Testis (tissue), 3 donors: Measurements from ENCODE around the gene STK17B. TPM values are rescaled to one million over a fixed set of nuclear protein-coding genes. Genes with fewer than 3 reads are reported as not detected.
"Not testable (repeated sequence)": the region's sequence is repeated elsewhere in the genome, so short reads cannot be mapped to it uniquely, and the experiment has no call there.

Experiments
- DNase-seq: peaks from one replicate; pipeline ENCODE4 v3.0.0-alpha.2; 2019
- H3K27ac ChIP-seq, 2 donors: fragments of 200-600 bp; sonication (generic); one replicate each; pipeline ENCODE4 v1.5.1; 2019
- H3K27me3 ChIP-seq: fragments of 200-600 bp; sonication (generic); one replicate; pipeline ENCODE4 v1.5.1; 2019
- H3K36me3 ChIP-seq: fragments of 200-600 bp; sonication (generic); one replicate; pipeline ENCODE4 v1.5.1; 2017; ENCODE audit warnings: low read depth; ENCODE audit errors: missing control alignments
- H3K4me1 ChIP-seq: fragments of 200-600 bp; sonication (generic); one replicate; pipeline ENCODE4 v1.5.1; 2019
- H3K4me3 ChIP-seq, 2 donors: fragments of 200-600 bp; sonication (generic); one replicate each; pipeline ENCODE4 v1.5.1; 2017 to 2019
- H3K9me3 ChIP-seq: fragments of 200-600 bp; sonication (generic); one replicate; pipeline ENCODE4 v1.5.1; 2017
- CTCF ChIP-seq, 3 experiments: fragments of 450-650 bp in 2 of 3; fragments of 200-600 bp in 1 of 3; sonication (generic) in 1 of 3; IDR thresholded peaks; one replicate each; pipeline ENCODE4 v1.5.1; 2016 to 2019; ENCODE audit warnings: antibody characterized with exemption in 3 of 3, mild to moderate bottlenecking in 2 of 3, moderate library complexity in 1 of 3
- POLR2A ChIP-seq: fragments of 450-650 bp; IDR thresholded peaks from one replicate; pipeline ENCODE4 v1.6.1; 2017; ENCODE audit warnings: antibody characterized with exemption, mild to moderate bottlenecking, moderate library complexity
- WGBS, 2 donors: methylation state at CpG; one replicate each; pipeline ENCODE4 v1.1.5; 2018; 5-methylcytosine and 5-hydroxymethylcytosine counted together
- intact Hi-C: fragments of 100-400 bp; cut with DNase I; formaldehyde crosslinking; loops from one replicate; pipeline ENCODE4 v1.15.1; 2023; ENCODE audit warnings: low total_unique reads
- polyA plus RNA-seq: library from polyadenylated mRNA; stranded (reverse); fragments of 350-450 nt; fragmentation: Illumina TruSeq; extraction: RNeasy Lipid Tissue Mini Kit (QIAGEN cat#74804); gene quantifications from one replicate; pipeline ENCODE4 v1.2.3, GENCODE V29; 2014; ENCODE audit warnings: low read depth, low replicate concordance; ENCODE audit not compliant: insufficient read depth
- total RNA-seq, 2 donors: library from RNA; depleted of rRNA; stranded (reverse); fragments of >200 nt; gene quantifications; one replicate each; pipeline ENCODE4 v1.2.3, GENCODE V29; 2016

Gene STK17B
- total and polyA plus RNA-seq, 3 donors from 2014 or later, result 10.4 to 18.1 (median 10.6) TPM

GRCh38 chr2:196097864-196098660, 73.3 kb downstream of the STK17B start:
- intact Hi-C loops, result no loop called here
- no peaks in the 10 kb centered on the region for H3K9me3 ChIP-seq
- H3K27me3 ChIP-seq, result no peaks in the 10 kb centered on the region
- no peaks in the 10 kb centered on the region for H3K4me1 ChIP-seq
- no peak for TF ChIP-seq POLR2A
- no peak for TF ChIP-seq CTCF (IDR thresholded peaks at IDR 0.05)
- DNase-seq, result no peak
- H3K36me3 ChIP-seq, result no peaks in the 10 kb centered on the region
- 83 to 87% methylated on average over 6 of the region's 6 CpGs for WGBS, 2 donors
- no peak overlapping the region for H3K4me3 ChIP-seq
- no peak overlapping the region for H3K27ac ChIP-seq

GRCh38 chr2:196096982-196097745, 74.2 kb downstream of the STK17B start:
- Histone ChIP-seq H3K27me3 (no peaks in the 10 kb centered on the region), H3K27ac (no peak overlapping the region), H3K4me3 (no peak overlapping the region), H3K9me3 (no peaks in the 10 kb centered on the region), H3K36me3 (no peaks in the 10 kb centered on the region), H3K4me1 (no peaks in the 10 kb centered on the region)
- no peak for DNase-seq
- intact Hi-C loops, result no loop called here
- no peak for TF ChIP-seq POLR2A
- TF ChIP-seq CTCF (IDR thresholded peaks at IDR 0.05), result no peak
- 81 to 82% methylated on average over 5 of the region's 5 CpGs for WGBS, 2 donors

- H3K9me3 ChIP-seq, result no peaks in the 10 kb centered on the region
- intact Hi-C loops, result no loop called here
- no peak for TF ChIP-seq CTCF (IDR thresholded peaks at IDR 0.05)
- no peak for TF ChIP-seq POLR2A
- DNase-seq, result no peak
- H3K4me3 ChIP-seq, result no peak overlapping the region
- 91 to 95% methylated on average over 4 of the region's 4 CpGs for WGBS, 2 donors
- H3K4me1 ChIP-seq, result no peaks in the 10 kb centered on the region
- no peaks in the 10 kb centered on the region for H3K27me3 ChIP-seq
- H3K27ac ChIP-seq, result no peak overlapping the region
- H3K36me3 ChIP-seq, result no peaks in the 10 kb centered on the region
These were observed 75.1 kb downstream of the STK17B start for GRCh38 chr2:196096264-196096663.

- DNase-seq, intact Hi-C loops, H3K36me3 ChIP-seq, H3K27ac ChIP-seq, H3K4me1 ChIP-seq, H3K27me3 ChIP-seq, H3K9me3 ChIP-seq, H3K4me3 ChIP-seq: not testable (repeated sequence)
- 88 to 91% methylated on average over 5 of the region's 5 CpGs for WGBS, 2 donors
These were observed 81.9 kb downstream of the STK17B start for GRCh38 chr2:196089448-196089847.

GRCh38 chr2:196088203-196088602, 83.2 kb downstream of the STK17B start:
- no peaks in the 10 kb centered on the region for H3K9me3 ChIP-seq
- TF ChIP-seq CTCF (IDR thresholded peaks at IDR 0.05) (no peak), POLR2A (no peak)
- no peaks in the 10 kb centered on the region for H3K27me3 ChIP-seq
- H3K4me1 ChIP-seq, result no peaks in the 10 kb centered on the region
- intact Hi-C loops, result no loop called here
- H3K27ac ChIP-seq, result no peak overlapping the region
- H3K36me3 ChIP-seq, result no peaks in the 10 kb centered on the region
- 41 to 61% methylated on average over 2 of the region's 2 CpGs for WGBS, 2 donors
- no peak overlapping the region for H3K4me3 ChIP-seq
- no peak for DNase-seq
